ENCODE data around the gene PRKG1.

Gene PRKG1

GRCh38 chr10:51630640-51631005 is 556.3 kb downstream of the PRKG1 start:
- TF ChIP-seq FOXP2 (optimal IDR thresholded peaks at IDR 0.05; ENCODE audit: borderline replicate concordance, extremely low read depth, extremely low read length, insufficient read depth), result no peak
- no peak for TF ChIP-seq SIN3A (IDR thresholded peaks at IDR 0.05; ENCODE audit: borderline replicate concordance, insufficient read depth, low read length)
- no peak for TF ChIP-seq REST (IDR thresholded peaks at IDR 0.05; ENCODE audit: insufficient read depth in 1 of 2, low read depth in 2 of 2, low read length in 2 of 2)
- TF ChIP-seq POLR2AphosphoS5 (IDR thresholded peaks at IDR 0.05; ENCODE audit: low read depth, low read length), result no peak
- TF ChIP-seq TAF1 (IDR thresholded peaks at IDR 0.05; ENCODE audit: borderline replicate concordance, insufficient read depth, low read length), result no peak

GRCh38 chr10:51635436-51635835 is 561.1 kb downstream of the PRKG1 start:
- TF ChIP-seq TAF1 (IDR thresholded peaks at IDR 0.05; ENCODE audit: borderline replicate concordance, insufficient read depth, low read length), result no peak
- no peak for TF ChIP-seq REST (IDR thresholded peaks at IDR 0.05; ENCODE audit: insufficient read depth in 1 of 2, low read depth in 2 of 2, low read length in 2 of 2)
- no peak for TF ChIP-seq POLR2AphosphoS5 (IDR thresholded peaks at IDR 0.05; ENCODE audit: low read depth, low read length)
- TF ChIP-seq SIN3A (IDR thresholded peaks at IDR 0.05; ENCODE audit: borderline replicate concordance, insufficient read depth, low read length), result no peak
- TF ChIP-seq FOXP2 (optimal IDR thresholded peaks at IDR 0.05; ENCODE audit: borderline replicate concordance, extremely low read depth, extremely low read length, insufficient read depth), result no peak

- TF ChIP-seq POLR2AphosphoS5 (IDR thresholded peaks at IDR 0.05; ENCODE audit: low read depth, low read length) (no peak), TAF1 (IDR thresholded peaks at IDR 0.05; ENCODE audit: borderline replicate concordance, insufficient read depth, low read length) (no peak)
Measured at GRCh38 chr10:51638211-51638610, 563.9 kb downstream of the PRKG1 start.

GRCh38 chr10:51638737-51639136 is 564.5 kb downstream of the PRKG1 start:
- TF ChIP-seq TAF1 (IDR thresholded peaks at IDR 0.05; ENCODE audit: borderline replicate concordance, insufficient read depth, low read length) (no peak), REST (IDR thresholded peaks at IDR 0.05; ENCODE audit: insufficient read depth in 1 of 2, low read depth in 2 of 2, low read length in 2 of 2) (no peak), FOXP2 (optimal IDR thresholded peaks at IDR 0.05; ENCODE audit: borderline replicate concordance, extremely low read depth, extremely low read length, insufficient read depth) (no peak), SIN3A (IDR thresholded peaks at IDR 0.05; ENCODE audit: borderline replicate concordance, insufficient read depth, low read length) (no peak), POLR2AphosphoS5 (IDR thresholded peaks at IDR 0.05; ENCODE audit: low read depth, low read length) (no peak)

GRCh38 chr10:51640120-51640819 is 566.0 kb downstream of the PRKG1 start:
- no peak for TF ChIP-seq POLR2AphosphoS5 (IDR thresholded peaks at IDR 0.05; ENCODE audit: low read depth, low read length)

- TF ChIP-seq REST (IDR thresholded peaks at IDR 0.05; ENCODE audit: insufficient read depth in 1 of 2, low read depth in 2 of 2, low read length in 2 of 2) (no peak), SIN3A (IDR thresholded peaks at IDR 0.05; ENCODE audit: borderline replicate concordance, insufficient read depth, low read length) (no peak), POLR2AphosphoS5 (IDR thresholded peaks at IDR 0.05; ENCODE audit: low read depth, low read length) (no peak), TAF1 (IDR thresholded peaks at IDR 0.05; ENCODE audit: borderline replicate concordance, insufficient read depth, low read length) (no peak), FOXP2 (optimal IDR thresholded peaks at IDR 0.05; ENCODE audit: borderline replicate concordance, extremely low read depth, extremely low read length, insufficient read depth) (no peak)
Measured at GRCh38 chr10:51642581-51642980, 568.3 kb downstream of the PRKG1 start.
